GM13977 (cell line): ENCODE measurements around the gene PPM1J.

Experiments
- DNase-seq: peaks from one replicate; pipeline ENCODE4 v3.0.0; 2012; ENCODE audit warnings: low spot score
- in situ Hi-C: fragments of 300-500 bp; cut with MboI; formaldehyde crosslinking; loops from one replicate; pipeline ENCODE4 v1.12.0; 2022; ENCODE audit warnings: low sequenced_read_pairs, low pct_unique_long_range_greater_than_20kb, mixed read lengths, inconsistent platforms; ENCODE audit not compliant: unreplicated experiment
- TF ChIP-seq, protein P1 (sequence below): IDR thresholded peaks from 2 replicates; pipeline ENCODE4 v1.5.1; 2012; ENCODE audit warnings: mild to moderate bottlenecking, control low read depth; ENCODE audit not compliant: insufficient read depth; ENCODE audit errors: extremely low read depth, missing control alignments

The PPM1J gene

DNA sequence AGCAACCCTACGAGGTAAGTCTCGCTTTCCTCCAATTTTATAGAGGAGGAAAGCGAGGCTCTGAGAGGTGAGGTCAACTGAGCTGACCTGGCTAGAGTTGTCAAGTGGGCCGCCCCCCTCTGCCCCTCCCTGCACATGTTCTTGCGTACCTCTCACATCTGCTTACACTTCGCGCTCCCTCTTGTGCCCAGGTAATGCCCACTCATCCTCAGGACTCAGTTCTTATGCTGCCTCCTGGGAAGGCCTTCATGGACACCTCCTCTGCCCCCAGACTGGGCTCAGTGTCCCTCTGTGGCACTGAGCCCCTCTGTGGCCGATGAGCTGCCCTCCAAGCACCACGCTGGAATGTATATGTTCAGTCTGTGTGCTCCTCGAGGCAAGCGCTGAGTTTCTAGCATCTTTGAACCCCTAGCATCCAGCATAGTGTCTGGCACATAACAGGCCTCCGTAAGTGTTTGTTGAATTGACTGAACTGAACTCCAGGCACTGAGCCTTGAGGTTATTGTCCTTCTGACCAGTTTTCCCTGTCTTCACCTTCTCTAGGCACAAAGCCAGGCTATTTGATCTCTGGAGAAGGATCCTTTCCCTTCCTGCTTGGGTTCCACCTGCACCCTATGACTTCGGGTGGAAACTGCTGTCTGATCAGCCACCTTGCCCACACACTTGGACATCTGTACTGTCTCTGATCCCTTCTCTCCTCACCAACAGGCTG, 27.2 kb downstream of the PPM1J start:
- in situ Hi-C loops, result no loop called here
- DNase-seq, result no peak
- TF ChIP-seq, protein P1, sequence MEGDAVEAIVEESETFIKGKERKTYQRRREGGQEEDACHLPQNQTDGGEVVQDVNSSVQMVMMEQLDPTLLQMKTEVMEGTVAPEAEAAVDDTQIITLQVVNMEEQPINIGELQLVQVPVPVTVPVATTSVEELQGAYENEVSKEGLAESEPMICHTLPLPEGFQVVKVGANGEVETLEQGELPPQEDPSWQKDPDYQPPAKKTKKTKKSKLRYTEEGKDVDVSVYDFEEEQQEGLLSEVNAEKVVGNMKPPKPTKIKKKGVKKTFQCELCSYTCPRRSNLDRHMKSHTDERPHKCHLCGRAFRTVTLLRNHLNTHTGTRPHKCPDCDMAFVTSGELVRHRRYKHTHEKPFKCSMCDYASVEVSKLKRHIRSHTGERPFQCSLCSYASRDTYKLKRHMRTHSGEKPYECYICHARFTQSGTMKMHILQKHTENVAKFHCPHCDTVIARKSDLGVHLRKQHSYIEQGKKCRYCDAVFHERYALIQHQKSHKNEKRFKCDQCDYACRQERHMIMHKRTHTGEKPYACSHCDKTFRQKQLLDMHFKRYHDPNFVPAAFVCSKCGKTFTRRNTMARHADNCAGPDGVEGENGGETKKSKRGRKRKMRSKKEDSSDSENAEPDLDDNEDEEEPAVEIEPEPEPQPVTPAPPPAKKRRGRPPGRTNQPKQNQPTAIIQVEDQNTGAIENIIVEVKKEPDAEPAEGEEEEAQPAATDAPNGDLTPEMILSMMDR, result no peak

DNA sequence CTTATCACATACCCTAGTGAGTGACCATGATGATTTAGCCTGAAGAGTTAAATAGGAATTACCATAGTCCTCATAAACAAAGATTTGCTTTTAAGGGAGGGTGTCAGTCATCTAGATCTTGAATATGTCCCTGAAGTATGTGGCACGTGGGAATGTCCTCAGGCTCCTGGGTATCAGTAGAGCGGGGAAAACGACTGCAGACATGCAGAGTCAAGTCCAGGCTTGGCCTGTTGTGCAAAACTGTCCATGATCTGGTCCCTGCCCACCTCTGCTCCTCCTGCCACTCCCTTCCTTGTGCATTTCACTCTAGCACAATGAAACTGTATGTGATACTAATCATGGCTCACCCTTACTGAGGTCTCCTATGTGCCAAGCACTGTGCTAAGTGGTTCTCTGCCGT, 27.8 kb downstream of the PPM1J start:
- no peak for DNase-seq
- in situ Hi-C loops, result no loop called here
- TF ChIP-seq, protein P1, result no peak

DNA sequence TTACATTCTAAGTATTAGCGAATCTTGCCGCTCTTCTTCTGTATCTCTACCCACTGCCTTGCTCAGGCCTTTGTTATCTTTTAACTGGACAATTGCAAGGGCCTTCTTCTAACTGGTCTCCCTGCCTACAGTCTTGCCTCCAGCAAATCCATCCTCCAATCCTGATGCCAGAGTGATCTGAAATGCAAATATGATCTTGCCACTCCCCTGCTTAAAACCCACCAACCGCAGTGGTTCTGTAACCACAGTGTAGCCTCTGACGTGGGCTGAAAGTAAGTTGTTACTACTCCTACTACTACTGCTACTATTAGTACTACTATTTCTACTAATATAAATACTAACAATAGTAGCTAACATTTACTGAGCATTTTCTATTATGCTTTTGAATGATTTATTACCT, 28.3 kb downstream of the PPM1J start:
- no peak for DNase-seq
- in situ Hi-C loops, result no loop called here

DNA sequence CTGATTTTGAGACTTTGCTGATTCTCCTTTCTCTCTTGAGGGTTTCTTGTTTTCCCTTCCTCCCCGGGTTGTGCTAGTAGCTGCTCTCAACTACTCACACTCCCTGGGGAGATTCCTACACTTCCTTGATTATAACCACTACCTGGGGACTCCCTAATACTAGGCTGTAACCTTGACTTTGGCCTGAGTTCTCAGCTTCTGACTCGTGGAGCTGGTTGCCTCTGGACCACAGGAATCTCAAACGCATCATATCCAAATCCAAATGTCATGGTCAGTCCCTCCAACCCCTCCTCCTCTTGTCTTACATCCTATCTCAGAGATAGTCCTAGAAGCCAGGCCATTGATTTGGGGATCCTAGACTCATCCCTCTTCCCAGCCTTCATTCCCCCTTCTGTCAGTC, 28.7 kb downstream of the PPM1J start:
- TF ChIP-seq, protein P1, result no peak
- in situ Hi-C loops, result no loop called here
- no peak for DNase-seq

More for the DNA sequence above, 28.3 kb downstream of the PPM1J start:
- TF ChIP-seq, protein P1, result no peak

DNA sequence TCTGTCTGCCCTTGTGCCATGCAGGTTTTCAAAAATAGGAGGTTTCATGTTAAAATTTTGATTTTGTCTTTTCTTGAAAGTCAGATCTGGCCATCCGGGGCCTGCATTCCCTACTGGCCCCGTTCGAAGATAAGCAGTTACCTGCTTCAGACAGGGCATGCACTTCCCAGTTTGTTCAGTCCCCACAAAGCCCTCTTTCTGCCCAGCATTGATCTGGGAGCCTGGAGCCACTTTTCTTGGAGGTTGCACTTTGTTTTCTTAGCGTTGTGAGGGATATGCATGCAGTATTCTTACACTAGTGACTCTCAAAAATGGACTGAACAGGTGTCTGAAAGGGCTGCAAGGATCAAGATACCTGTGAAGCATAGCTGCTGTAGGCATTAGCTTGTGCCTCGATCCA, 29.2 kb downstream of the PPM1J start:
- no peak for DNase-seq
- in situ Hi-C loops, result no loop called here
- TF ChIP-seq, protein P1, result no peak

DNA sequence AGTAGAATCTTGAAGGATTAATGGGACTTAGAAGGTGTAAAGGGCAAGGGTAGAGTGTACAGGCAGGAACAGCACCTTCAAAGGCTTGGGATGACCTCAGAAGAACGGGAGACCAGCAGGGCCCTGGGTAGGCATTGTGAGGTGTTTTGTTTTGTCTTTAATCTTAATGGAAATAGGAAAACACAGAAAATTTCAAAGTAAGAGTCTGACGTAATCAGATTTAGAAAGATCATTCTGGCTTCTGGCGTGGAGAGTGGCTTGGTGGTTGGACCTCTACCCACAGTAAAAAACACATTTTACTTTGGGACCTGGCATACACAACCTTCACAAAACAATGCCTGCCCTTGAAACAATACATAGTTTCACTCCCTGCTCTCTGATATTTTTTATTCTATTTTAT, 36.5 kb downstream of the PPM1J start:
- TF ChIP-seq, protein P1, result no peak
- no peak for DNase-seq
- in situ Hi-C loops, result no loop called here
